DMS 273 treated with DMSO at 0.1 percent for 48 hours (cell line): Measurements from ENCODE around the gene ATG12.

Source experiments
- DNase-seq: peaks from one replicate; lab custom pipeline; 2025; lab: John Stamatoyannopoulos, UW

ATG12 gene

DNA sequence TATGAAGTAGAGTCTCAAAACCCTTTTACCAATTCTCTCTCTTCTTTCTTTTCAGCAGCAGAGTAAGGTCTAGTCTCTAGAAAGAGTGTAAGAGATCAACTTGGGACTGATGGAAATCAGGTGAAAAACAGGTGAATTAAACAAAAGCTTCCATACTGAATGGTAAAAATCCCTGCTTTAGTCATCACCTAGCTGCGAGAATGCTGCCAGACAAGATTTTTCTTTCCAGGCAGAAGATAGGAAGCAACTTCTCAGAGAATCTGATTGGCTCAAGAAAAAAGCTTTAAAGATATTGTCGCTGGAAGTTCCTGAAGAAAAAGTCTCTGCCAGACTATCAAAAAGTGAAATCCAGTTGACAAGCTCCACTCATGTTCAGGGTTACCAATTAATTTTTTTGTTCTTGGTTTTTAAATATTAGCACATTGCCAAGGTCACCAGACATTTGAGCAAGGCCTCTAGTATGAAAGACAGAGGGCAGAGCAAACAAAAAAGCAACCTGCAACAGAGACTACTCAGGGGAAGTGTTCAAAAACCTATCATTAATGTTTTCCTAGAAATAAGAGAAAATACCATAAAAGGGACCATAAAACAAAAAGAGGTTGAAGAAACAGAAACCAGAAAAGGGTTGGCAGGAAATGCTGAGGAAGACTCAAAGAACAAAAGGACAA, 34.2 kb downstream of the ATG12 start:
- DNase-seq = no peak

DNA sequence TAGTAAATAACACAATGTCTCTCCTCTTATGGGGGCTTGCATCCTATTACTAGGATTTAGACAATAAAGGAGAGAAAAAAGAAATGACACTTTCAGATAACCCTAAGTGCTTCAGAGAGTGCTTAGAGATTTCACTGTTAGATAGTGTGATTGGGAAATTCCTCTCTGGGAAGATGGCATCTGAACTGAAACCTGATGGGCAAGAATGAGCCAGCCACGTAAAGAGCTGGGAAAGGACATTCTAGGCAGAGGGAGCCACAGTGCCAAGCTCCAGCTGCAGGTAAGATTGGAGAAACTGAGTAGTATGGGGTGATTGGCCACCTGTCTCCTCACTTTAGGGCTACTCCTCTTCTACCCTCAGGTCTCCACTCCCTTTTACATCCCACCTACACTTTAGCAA, 39.4 kb downstream of the ATG12 start:
- no peak for DNase-seq

DNA sequence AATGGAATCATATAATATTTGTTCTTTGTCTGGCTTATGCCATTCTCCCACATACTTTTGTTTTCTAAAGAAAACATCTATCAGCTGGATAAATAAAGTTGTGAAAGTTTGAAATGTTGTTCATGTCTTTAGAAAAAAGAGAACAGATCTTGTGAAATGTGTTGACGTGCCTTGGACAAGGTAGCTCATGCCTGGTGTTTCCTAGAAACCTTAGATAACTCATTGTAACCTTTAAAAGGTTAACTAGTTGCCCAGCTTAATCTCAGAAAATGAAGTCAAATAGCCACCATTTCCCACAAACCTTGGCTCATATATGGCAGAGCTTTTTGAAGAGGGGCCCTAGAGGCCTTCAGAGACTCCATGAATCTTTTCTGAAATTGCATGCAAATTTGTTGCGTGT, 40.2 kb downstream of the ATG12 start:
- DNase-seq = no peak

DNA sequence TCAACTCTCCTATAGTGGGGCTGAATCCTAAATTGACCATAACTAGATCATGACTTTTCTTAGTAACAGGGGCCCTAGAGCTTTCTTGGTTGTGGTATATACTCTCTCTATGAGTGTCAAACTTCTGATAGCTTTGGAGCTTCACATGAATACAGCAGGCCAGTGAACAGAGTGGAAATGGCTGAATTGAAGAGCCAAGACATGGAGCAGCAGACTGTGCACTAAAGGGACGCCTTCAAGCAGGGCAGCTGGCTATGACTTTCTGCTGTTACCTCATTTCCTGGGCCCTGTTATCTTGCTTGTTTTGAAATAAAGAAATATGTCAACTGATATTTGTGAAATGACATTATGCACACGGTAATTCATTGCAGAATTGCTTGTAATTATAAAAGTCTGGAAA, 41.3 kb downstream of the ATG12 start:
- DNase-seq = no peak

DNA sequence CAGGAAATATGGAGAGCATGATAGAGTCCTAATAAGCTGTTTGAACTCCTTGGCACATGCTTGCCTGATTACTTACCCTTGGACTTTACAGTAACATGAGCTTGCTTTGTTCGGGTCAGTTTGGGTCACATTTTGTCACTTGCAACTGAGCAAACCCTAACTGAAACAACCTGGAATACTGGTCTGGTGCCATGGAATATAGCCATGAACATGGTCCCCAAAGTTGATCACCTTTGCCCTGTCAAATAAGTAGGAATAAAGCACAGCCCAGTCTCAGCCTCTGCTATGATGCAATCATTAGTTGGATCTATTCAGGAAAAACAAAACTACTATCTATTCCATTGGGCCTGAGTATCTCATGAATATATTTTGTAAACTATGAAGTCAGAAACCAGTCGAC, 43.1 kb downstream of the ATG12 start:
- no peak for DNase-seq

DNA sequence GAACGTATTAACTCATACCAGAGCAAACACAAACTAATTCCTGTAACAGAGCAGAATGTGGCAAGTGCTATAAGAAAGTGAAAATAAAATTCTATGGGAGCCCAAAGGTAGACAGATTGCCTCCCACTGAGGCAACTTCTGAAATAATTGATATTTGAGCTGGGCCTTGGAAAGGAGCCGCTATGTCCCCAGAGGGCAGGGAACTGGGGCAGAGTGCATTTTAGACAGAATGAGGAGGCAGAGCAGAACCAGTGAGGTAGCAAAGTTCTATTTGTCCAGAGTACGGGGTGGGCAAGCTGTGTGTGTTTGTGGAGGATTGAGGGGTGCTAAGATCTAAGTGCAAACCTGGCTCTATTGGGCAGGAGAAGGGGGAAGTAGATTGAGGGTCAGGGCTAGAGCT, 44.7 kb downstream of the ATG12 start:
- DNase-seq = peak; percentile 16

DNA sequence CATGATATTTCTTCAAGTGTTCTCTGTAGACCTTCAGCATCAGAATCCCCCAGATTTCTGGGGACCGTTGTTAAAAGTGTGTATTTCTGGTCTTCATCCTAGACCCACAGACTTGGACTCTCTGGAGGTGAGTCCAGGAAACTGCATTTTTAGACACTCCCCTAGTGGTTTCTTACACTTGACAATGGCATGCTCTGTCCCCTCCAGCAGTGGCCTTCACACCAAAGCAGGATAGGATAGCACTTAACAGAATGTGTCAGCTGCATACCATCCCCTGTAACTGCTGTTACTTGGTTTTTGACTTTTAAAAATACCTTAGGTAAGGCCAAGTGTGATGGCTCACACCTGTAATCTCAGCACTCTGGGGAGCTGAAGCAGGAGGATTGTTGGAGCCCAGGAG, 45.7 kb downstream of the ATG12 start:
- DNase-seq = no peak

DNA sequence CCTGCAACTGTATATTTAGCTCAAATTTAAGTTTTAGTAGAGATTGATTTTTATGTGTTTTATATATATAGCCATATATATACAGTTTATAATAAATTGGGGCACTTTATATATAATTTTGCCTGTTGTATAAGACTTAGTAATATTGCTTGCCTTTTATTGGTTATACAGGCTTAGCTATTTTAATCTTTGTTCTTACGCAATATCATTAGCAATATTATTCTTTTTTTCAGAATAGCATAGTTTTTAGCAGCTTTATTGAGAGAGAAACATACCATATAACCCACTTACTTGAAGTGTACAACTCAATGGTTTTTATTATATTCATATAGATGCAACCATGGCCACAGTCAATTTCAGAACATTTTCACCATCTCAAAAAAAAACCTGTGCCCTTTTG, 52.9 kb downstream of the ATG12 start:
- no peak for DNase-seq

DNA sequence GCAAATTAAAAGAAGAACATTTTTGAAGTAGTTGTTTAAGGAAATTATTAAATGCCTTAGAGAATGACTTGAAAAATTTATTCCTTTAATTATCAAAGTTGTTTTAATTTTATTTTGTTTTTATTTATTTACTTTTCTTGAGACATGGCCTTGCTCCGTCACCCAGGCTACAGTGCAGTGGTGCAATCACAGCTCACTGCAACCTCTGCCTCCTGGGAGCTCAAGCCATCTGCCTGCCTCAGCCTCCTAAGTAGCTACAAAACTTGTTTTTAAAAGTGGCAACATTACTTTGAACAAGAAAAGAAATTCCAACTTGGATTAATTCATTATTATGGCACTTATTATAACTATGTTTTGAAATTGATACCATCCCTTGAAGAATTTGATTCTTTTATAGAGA, 53.9 kb downstream of the ATG12 start:
- no peak for DNase-seq

DNA sequence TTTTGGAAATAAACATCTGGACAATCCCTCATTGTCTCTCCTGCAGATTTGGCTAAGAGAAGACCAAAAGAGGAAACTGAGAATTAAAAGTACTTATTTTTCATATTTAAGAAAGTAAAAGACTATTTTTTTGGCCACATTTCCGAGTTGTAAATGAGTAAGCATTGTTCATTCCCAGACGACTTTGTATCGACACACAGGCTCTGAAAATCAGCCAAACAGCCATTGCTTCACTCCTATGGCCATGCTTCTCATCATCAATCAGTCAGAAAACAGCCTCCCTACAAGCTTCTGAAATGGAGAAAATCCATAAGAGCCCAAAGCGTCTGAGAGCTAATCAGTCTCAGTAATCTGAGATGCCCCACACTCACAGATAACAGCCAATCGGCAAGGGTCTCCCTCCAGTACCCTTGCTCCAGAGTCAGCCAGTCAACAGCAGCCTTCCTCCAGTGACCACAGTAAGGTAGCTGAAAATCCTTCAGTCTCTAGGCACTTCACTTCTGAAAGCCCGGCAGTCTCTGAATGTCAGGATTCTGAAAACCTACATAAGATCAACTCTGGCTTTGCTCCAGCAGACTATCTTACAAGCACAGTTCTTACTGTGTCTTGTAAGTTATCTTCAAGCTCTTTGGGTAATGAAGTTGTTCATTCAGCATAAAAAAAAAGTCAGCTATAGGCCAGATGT, 55.8 kb downstream of the ATG12 start:
- no peak for DNase-seq

DNA sequence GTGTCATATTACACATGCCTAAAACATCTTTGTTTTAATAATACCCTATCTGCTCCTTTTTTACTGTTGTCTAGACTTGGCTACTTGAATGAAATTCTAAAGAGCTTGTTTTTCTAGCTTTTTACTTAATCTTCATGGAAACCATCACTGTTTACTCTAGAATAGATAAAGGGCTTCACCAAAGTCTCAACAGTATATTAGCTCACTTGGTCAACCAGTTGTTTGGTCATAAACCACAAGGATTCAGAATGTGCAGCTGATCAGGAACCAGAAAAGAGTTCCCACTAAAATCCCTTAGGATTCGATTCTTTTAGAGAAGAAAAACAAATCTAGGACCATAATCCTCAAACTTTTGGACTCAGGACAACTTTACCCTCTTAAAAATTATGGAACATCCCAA, 62.9 kb downstream of the ATG12 start:
- no peak for DNase-seq
